Activated naive CD8-positive, alpha-beta T cell treated with anti-CD3 and anti-CD28 coated beads, Interleukin-2, amount 50 U/mL, for 24 hours (primary cell): ENCODE measurements around the gene ERF.

Experiments used
- ATAC-seq: fragments of 150-1000 bp; cut with Tn5 transposase; one replicate; pipeline ENCODE4 v1.10.0; 2021
- DNase-seq: peaks from one replicate; pipeline ENCODE4 v3.0.0; 2021
- H3K27ac Mint-ChIP-seq: one replicate; pipeline ENCODE4 v1.8.0; 2021; ENCODE audit warnings: mild to moderate bottlenecking, mixed read lengths
- H3K27me3 Mint-ChIP-seq: one replicate; pipeline ENCODE4 v1.8.0; 2021; ENCODE audit warnings: mixed read lengths
- H3K36me3 Mint-ChIP-seq: one replicate; pipeline ENCODE4 v1.8.0; 2021; ENCODE audit warnings: low read depth, mixed read lengths
- H3K4me1 Mint-ChIP-seq: one replicate; pipeline ENCODE4 v1.8.0; 2021; ENCODE audit warnings: mixed read lengths
- H3K4me3 Mint-ChIP-seq: one replicate; pipeline ENCODE4 v1.8.0; 2021; ENCODE audit warnings: mild to moderate bottlenecking, moderate library complexity, mixed read lengths
- H3K9me3 Mint-ChIP-seq: one replicate; pipeline ENCODE4 v1.8.0; 2021; ENCODE audit warnings: mixed read lengths

Gene ERF

GRCh38 chr19:42247640-42248199 lies 7.2 kb downstream of the ERF start:
- Mint-ChIP-seq H3K4me1 (peaks cover 50% of the 10 kb centered on the region), H3K4me3 (no peak overlapping the region), H3K9me3 (no peaks in the 10 kb centered on the region)

GRCh38 chr19:42246922-42247639 lies 7.8 kb downstream of the ERF start:
- DNase-seq (no peak), ATAC-seq (no peak)
- H3K36me3 Mint-ChIP-seq = peaks cover 22% of the 10 kb centered on the region
- H3K4me1 Mint-ChIP-seq = peaks cover 47% of the 10 kb centered on the region
- H3K27ac Mint-ChIP-seq = peak overlapping the region; percentile 57
- H3K9me3 Mint-ChIP-seq = no peaks in the 10 kb centered on the region
- H3K4me3 Mint-ChIP-seq = no peak overlapping the region
- H3K27me3 Mint-ChIP-seq = no peaks in the 10 kb centered on the region

More at GRCh38 chr19:42247640-42248199, 7.2 kb downstream of the ERF start:
- H3K36me3 Mint-ChIP-seq = peaks cover 24% of the 10 kb centered on the region
- H3K27ac Mint-ChIP-seq = no peak overlapping the region
- H3K27me3 Mint-ChIP-seq = no peaks in the 10 kb centered on the region
- no peak for ATAC-seq
- DNase-seq = no peak

GRCh38 chr19:42246143-42246921 lies 8.6 kb downstream of the ERF start:
- no peak overlapping the region for H3K4me3 Mint-ChIP-seq
- H3K4me1 Mint-ChIP-seq = peaks cover 44% of the 10 kb centered on the region
- peak overlapping the region; percentile 37 for H3K27ac Mint-ChIP-seq
- DNase-seq = no peak
- H3K9me3 Mint-ChIP-seq = no peaks in the 10 kb centered on the region
- peaks cover 18% of the 10 kb centered on the region for H3K36me3 Mint-ChIP-seq
- no peak for ATAC-seq
- no peaks in the 10 kb centered on the region for H3K27me3 Mint-ChIP-seq

- Mint-ChIP-seq H3K9me3 (no peaks in the 10 kb centered on the region), H3K36me3 (peaks cover 23% of the 10 kb centered on the region)
Observed at GRCh38 chr19:42245231-42245630, 9.7 kb downstream of the ERF start.

GRCh38 chr19:42244347-42245220 lies 10.3 kb downstream of the ERF start:
- H3K27ac Mint-ChIP-seq = peak overlapping the region; percentile 99
- no peaks in the 10 kb centered on the region for H3K9me3 Mint-ChIP-seq
- peak overlapping the region; percentile 92 for H3K4me3 Mint-ChIP-seq
- peak; percentile 39 for ATAC-seq
- peaks cover 25% of the 10 kb centered on the region for H3K36me3 Mint-ChIP-seq
- DNase-seq = peak; percentile 91
- H3K27me3 Mint-ChIP-seq = no peaks in the 10 kb centered on the region
- H3K4me1 Mint-ChIP-seq = peaks cover 50% of the 10 kb centered on the region

More at GRCh38 chr19:42245231-42245630, 9.7 kb downstream of the ERF start:
- Mint-ChIP-seq H3K4me3 (peak overlapping the region; percentile 92), H3K4me1 (peaks cover 47% of the 10 kb centered on the region), H3K27me3 (no peaks in the 10 kb centered on the region), H3K27ac (peak overlapping the region; percentile 99)
- ATAC-seq (no peak), DNase-seq (no peak)

GRCh38 chr19:42242512-42243409 lies 12.2 kb downstream of the ERF start, which contains the start of gene GSK3A:
TSS of gene GSK3A (minus strand) at chr19:42242602. CDS start at chr19:42242465, 137 bp downstream.
- H3K4me3 Mint-ChIP-seq = peak within 1 kb of the TSS; percentile 92
- H3K4me1 Mint-ChIP-seq = peaks cover 54% of the 10 kb centered on the region
- H3K9me3 Mint-ChIP-seq = no peaks in the 10 kb centered on the region
- H3K27ac Mint-ChIP-seq = peak within 1 kb of the TSS; percentile 99
- no peaks in the 10 kb centered on the region for H3K27me3 Mint-ChIP-seq
- peak; percentile 80 for ATAC-seq
- peak; percentile 94 for DNase-seq
- peaks cover 27% of the 10 kb centered on the region for H3K36me3 Mint-ChIP-seq

GRCh38 chr19:42242069-42242511 lies 12.8 kb downstream of the ERF start:
- peak overlapping the region; percentile 88 for H3K27ac Mint-ChIP-seq
- peaks cover 27% of the 10 kb centered on the region for H3K36me3 Mint-ChIP-seq
- H3K4me3 Mint-ChIP-seq = peak overlapping the region; percentile 92
- H3K4me1 Mint-ChIP-seq = peaks cover 53% of the 10 kb centered on the region
- no peaks in the 10 kb centered on the region for H3K27me3 Mint-ChIP-seq
- no peaks in the 10 kb centered on the region for H3K9me3 Mint-ChIP-seq
- ATAC-seq (no peak), DNase-seq (peak; percentile 35)

- no peaks in the 10 kb centered on the region for H3K9me3 Mint-ChIP-seq
- H3K4me3 Mint-ChIP-seq = peak overlapping the region; percentile 90
- H3K4me1 Mint-ChIP-seq = peaks cover 46% of the 10 kb centered on the region
- DNase-seq = no peak
- H3K27ac Mint-ChIP-seq = peak overlapping the region; percentile 88
- ATAC-seq = no peak
- H3K36me3 Mint-ChIP-seq = peaks cover 25% of the 10 kb centered on the region
- H3K27me3 Mint-ChIP-seq = no peaks in the 10 kb centered on the region
Observed at GRCh38 chr19:42241279-42241678, 13.6 kb downstream of the ERF start.

- ATAC-seq (no peak), DNase-seq (no peak)
- Mint-ChIP-seq H3K27me3 (no peaks in the 10 kb centered on the region), H3K4me1 (peaks cover 40% of the 10 kb centered on the region), H3K36me3 (peaks cover 26% of the 10 kb centered on the region), H3K9me3 (no peaks in the 10 kb centered on the region), H3K4me3 (no peak overlapping the region), H3K27ac (peak overlapping the region; percentile 56)
Observed at GRCh38 chr19:42239544-42240220, 15.2 kb downstream of the ERF start.

GRCh38 chr19:42235181-42235580 lies 19.7 kb downstream of the ERF start:
- H3K4me1 Mint-ChIP-seq = peaks cover 12% of the 10 kb centered on the region
- H3K4me3 Mint-ChIP-seq = no peak overlapping the region
- ATAC-seq = no peak
- peaks cover 23% of the 10 kb centered on the region for H3K36me3 Mint-ChIP-seq
- no peaks in the 10 kb centered on the region for H3K9me3 Mint-ChIP-seq
- DNase-seq = no peak
- no peaks in the 10 kb centered on the region for H3K27me3 Mint-ChIP-seq
- peak overlapping the region; percentile 23 for H3K27ac Mint-ChIP-seq

- no peak overlapping the region for H3K27ac Mint-ChIP-seq
- H3K4me3 Mint-ChIP-seq = no peak overlapping the region
- H3K27me3 Mint-ChIP-seq = no peaks in the 10 kb centered on the region
- no peak for DNase-seq
- peaks cover 23% of the 10 kb centered on the region for H3K36me3 Mint-ChIP-seq
- H3K9me3 Mint-ChIP-seq = no peaks in the 10 kb centered on the region
- peaks cover 9% of the 10 kb centered on the region for H3K4me1 Mint-ChIP-seq
- ATAC-seq = no peak
Observed at GRCh38 chr19:42234364-42234763, 20.6 kb downstream of the ERF start.

- DNase-seq (no peak), ATAC-seq (no peak)
- Mint-ChIP-seq H3K36me3 (peaks cover 21% of the 10 kb centered on the region), H3K27me3 (no peaks in the 10 kb centered on the region), H3K4me3 (no peak overlapping the region), H3K4me1 (peaks cover 6% of the 10 kb centered on the region), H3K27ac (no peak overlapping the region), H3K9me3 (no peaks in the 10 kb centered on the region)
Observed at GRCh38 chr19:42233678-42234292, 21.1 kb downstream of the ERF start.
